Measurements from ENCODE around the gene SLC22A5. TPM values are rescaled to one million over a fixed set of nuclear protein-coding genes. Genes with fewer than 3 reads are reported as not detected.

SLC22A5 gene
- total and polyA plus RNA-seq, 2 donors (not counting 3 experiments of a cell fraction or from before 2014, with no cell fraction given): 3.6 to 9.3 TPM

DNA sequence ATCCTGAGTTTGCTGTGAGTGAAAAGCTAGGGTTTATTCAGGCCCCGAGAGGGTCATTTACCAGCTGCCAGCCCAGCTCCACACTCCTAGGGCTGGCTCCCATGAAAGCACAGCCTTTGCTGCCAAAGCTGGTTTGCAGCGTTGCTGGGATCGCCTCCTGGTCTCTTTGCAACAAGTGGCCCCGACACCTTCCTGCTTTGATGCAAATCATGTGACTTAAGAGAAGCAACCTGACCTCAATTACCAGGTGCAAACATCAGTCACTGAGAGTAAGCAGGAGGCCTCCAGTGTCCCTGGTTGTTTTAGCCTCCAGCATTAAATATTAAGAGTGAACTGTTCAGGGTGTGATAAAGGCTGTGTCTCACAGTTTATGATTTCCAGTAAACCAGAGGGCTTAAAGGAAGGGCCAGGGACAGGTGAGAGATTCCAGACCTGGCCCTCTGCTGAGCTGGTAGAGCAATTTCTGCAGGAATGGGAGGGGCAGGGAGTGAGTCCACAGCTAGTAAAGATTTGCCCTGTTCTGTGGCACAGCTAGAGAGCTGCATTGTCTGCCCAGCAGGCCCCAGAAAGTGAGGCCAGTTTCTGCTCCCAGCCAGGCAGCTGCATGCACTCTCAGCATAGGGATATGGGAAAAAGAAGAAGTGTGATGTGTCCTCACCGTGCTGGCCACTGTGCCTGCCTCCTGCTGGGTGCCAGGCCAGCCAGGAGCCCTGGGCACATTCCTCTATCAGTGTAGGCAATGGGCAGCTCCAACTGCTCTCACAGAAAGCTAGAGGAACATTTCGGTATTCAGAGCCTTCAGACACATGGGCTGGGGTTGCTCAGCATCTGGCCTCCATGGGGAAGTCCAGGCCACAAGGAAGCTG lies 58.0 kb downstream of the SLC22A5 start:
- Histone ChIP-seq H3K9ac (replicated peaks; ENCODE audit: extremely low read depth, insufficient read depth, low read length) (no peak overlapping the region), H3K9me3 (replicated peaks; ENCODE audit: control insufficient read depth, insufficient read depth, low read length) (no peaks in the 10 kb centered on the region), H2AFZ (ENCODE audit: low read depth, low read length) (no peak overlapping the region), H3K27ac (ENCODE audit: insufficient read depth, low read depth, low read length) (peak overlapping the region; percentile 62), H4K20me1 (replicated peaks; ENCODE audit: control insufficient read depth, extremely low read depth, insufficient read depth, low read length) (no peaks in the 10 kb centered on the region), H3K4me2 (ENCODE audit: insufficient read depth, low read length) (no peak overlapping the region), H3K27me3 (ENCODE audit: control insufficient read depth in 2 of 2, insufficient read depth in 2 of 2, low read length in 2 of 2) (no peaks in the 10 kb centered on the region), H3K4me1 (ENCODE audit: control insufficient read depth, extremely low read depth, insufficient read depth, low read length) (peaks cover 28% of the 10 kb centered on the region), H3K9me1 (replicated peaks; ENCODE audit: control insufficient read depth, extremely low read depth, insufficient read depth, low read length) (no peaks in the 10 kb centered on the region), H3K4me3 (replicated peaks in 1 of 3; ENCODE audit: insufficient read depth in 1 of 3, low read depth in 1 of 3, low read length in 3 of 3) (no peak overlapping the region), H3K79me2 (ENCODE audit: control insufficient read depth, insufficient read depth, low read length) (no peaks in the 10 kb centered on the region), H3K36me3 (ENCODE audit: control insufficient read depth in 2 of 2, extremely low read depth in 1 of 2, insufficient read depth in 2 of 2, low read length in 2 of 2) (no peaks in the 10 kb centered on the region)
- BruUV-seq (replicated peaks): no TSS peak
- intact Hi-C loops (cut with micrococcal nuclease) (loop anchor here (2.0 kb wide), 1 partner anchor 39 kb away; no protein-coding TSS in a partner anchor), dilution Hi-C loops (cut with MboI; ENCODE audit: extremely low pct_ligation_motif_present, low sequenced_read_pairs) (no loop called here)
- no peak for DNase-seq (ENCODE audit: low read depth, low spot score)
- CTCF ChIA-PET: interaction anchor here (1.1 to 4.8 kb wide), 18 partner anchors 9 to 75 kb away, joined by 3 to 32 read pairs (median 6); partner anchors contain the start of gene IRF1
- TF ChIP-seq, protein P1, sequence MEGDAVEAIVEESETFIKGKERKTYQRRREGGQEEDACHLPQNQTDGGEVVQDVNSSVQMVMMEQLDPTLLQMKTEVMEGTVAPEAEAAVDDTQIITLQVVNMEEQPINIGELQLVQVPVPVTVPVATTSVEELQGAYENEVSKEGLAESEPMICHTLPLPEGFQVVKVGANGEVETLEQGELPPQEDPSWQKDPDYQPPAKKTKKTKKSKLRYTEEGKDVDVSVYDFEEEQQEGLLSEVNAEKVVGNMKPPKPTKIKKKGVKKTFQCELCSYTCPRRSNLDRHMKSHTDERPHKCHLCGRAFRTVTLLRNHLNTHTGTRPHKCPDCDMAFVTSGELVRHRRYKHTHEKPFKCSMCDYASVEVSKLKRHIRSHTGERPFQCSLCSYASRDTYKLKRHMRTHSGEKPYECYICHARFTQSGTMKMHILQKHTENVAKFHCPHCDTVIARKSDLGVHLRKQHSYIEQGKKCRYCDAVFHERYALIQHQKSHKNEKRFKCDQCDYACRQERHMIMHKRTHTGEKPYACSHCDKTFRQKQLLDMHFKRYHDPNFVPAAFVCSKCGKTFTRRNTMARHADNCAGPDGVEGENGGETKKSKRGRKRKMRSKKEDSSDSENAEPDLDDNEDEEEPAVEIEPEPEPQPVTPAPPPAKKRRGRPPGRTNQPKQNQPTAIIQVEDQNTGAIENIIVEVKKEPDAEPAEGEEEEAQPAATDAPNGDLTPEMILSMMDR (IDR thresholded peaks at IDR 0.05; ENCODE audit: extremely low read depth in 1 of 2, insufficient read depth in 1 of 2, low read depth in 1 of 2, low read length in 2 of 2): no peak
- TF ChIP-seq FOS (IDR thresholded peaks at IDR 0.05; ENCODE audit: borderline replicate concordance, insufficient read depth, low read length) (no peak), GATA2 (IDR thresholded peaks at IDR 0.05; ENCODE audit: insufficient read depth, insufficient read length, low read depth, low read length) (no peak), EZH2 (IDR thresholded peaks at IDR 0.05; ENCODE audit: borderline replicate concordance, low read depth, low read length, severe bottlenecking) (no peak), MYC (IDR thresholded peaks at IDR 0.05; ENCODE audit: low read depth, low read length) (no peak), POLR2A (IDR thresholded peaks at IDR 0.05; ENCODE audit: low read depth, low read length) (no peak), JUN (IDR thresholded peaks at IDR 0.05; ENCODE audit: borderline replicate concordance, insufficient read depth, insufficient read length, low read depth) (no peak), POLR2AphosphoS5 (IDR thresholded peaks at IDR 0.05; ENCODE audit: insufficient read depth, low read depth, low read length) (no peak)
- TF ChIP-seq, protein P2, sequence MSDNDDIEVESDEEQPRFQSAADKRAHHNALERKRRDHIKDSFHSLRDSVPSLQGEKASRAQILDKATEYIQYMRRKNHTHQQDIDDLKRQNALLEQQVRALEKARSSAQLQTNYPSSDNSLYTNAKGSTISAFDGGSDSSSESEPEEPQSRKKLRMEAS (IDR thresholded peaks at IDR 0.05; ENCODE audit: insufficient read depth, insufficient read length): no peak
- no peak for FAIRE-seq
- POLR2A ChIA-PET: interaction anchor here (0.7 to 1.8 kb wide), 3 partner anchors 37 to 69 kb away, joined by 3 to 5 read pairs (median 3); partner anchors contain the start of gene IRF1
